ENCODE results near the gene OLFM1.

GRCh38 chr9:135099574-135099973, 12.1 kb downstream of the OLFM1 start:
- TF ChIP-seq CTCF (IDR thresholded peaks at IDR 0.05) (no peak), POLR2AphosphoS5 (IDR thresholded peaks at IDR 0.05) (no peak), POLR2A (IDR thresholded peaks at IDR 0.05; ENCODE audit: low read depth) (no peak), EP300 (IDR thresholded peaks at IDR 0.05) (no peak)

Measured in esophagus muscularis mucosa (tissue), 4 donors.